Stimulated activated CD8-positive, alpha-beta memory T cell treated with anti-CD3 and anti-CD28 coated beads, Interleukin-7, amount 100 ng/mL, for 48 hours (primary cell): ENCODE data around the gene TRIP13.
"Not testable (repeated sequence)": the region's sequence is repeated elsewhere in the genome, so short reads cannot be mapped to it uniquely, and the experiment has no call there.

Experiments
- DNase-seq, 2 donors: peaks; one replicate each; pipeline ENCODE4 v3.0.0-alpha.2; 2020; ENCODE audit warnings: low read depth in 1 of 2; ENCODE audit errors: extremely low read depth in 1 of 2

TRIP13 gene

GRCh38 chr5:871596-872298 is 20.9 kb upstream of the TRIP13 start:
- no peak for DNase-seq

DNA sequence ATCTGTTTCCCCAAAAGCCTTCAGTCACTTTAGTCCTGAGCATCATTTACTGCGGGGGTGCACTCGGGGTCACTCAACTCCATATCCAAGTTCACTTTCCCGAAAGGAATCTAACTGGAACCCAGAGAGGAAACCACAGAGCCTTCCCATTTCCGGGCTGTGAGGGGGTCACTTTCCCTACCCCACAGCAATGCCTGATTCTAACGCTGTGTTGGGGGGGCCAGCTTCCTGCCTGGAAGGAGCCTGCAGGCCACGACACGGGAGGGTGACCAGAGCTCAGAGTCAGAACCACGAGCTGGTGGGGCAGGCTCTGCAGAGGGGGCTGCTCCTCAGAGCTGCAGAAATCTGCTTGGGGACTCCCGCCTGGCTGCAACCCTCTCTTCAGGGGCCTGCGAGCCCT is 20.4 kb upstream of the TRIP13 start:
- DNase-seq = no peak

- DNase-seq = no peak
Measured at GRCh38 chr5:873328-873727, 19.4 kb upstream of the TRIP13 start.

DNA sequence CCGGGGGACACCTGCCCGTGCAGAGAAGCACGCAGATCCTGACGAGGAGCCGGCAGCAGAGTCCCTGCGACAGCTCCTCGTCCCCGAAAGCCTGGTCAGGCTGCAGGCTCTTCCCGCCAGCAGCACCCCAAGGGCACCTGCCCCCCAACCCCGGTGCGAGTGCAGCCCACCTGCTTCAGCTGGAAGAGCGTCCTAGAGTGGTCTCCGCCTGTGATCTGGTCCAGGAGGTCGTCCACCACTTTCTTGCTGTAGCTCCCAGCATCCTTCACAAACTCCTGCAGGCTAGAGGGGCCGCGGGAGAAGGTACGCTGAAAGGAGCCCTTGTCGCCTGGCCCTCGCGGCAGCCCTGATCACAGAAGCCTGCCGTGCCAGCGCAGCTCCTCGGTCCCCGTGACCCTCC is 16.8 kb upstream of the TRIP13 start:
- DNase-seq = no peak

- no peak for DNase-seq
Measured at GRCh38 chr5:876398-877365, 16.0 kb upstream of the TRIP13 start.

DNA sequence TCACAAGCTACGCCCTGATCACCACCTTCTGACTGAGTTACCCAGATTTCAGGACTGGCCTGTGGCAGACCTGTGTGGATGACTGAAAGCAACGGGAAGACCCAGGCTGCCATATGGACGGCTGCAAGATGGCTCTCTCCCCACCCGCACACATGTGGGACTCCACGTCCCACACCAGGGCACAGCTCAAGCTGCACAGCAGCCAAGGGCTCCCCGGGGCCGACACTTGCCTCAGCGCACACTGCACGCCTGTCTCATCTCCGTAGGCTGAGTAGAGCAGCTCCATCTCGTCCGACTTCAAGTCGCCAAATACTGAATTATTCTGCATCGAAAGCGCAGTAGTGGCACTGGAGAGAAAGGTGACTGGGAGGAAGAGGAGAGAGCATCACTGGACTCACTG is 14.6 kb upstream of the TRIP13 start:
- DNase-seq = no peak

DNA sequence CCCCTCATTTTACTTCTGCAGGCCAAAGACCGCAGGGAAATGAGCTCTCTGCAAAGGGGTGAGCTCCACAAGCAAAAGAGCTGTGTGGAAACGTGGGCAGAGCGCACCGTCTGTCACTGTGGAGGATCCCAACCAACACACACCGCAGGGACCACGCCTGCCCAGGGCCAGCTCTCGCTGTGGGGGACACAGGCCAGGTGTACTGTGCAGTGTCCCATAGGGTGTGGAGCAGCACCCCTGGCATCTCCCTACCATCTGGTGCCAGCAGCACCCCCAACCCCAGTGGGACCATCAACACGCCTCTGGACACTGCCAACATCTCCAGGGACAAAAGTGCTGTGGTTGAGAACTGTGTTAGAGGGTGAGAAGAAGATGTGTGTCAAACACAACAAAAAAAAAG is 14.0 kb upstream of the TRIP13 start:
- not testable (repeated sequence) for DNase-seq

- no peak for DNase-seq
Measured at GRCh38 chr5:880816-881550, 11.7 kb upstream of the TRIP13 start.

- no peak for DNase-seq
Measured at GRCh38 chr5:881551-881935, 11.1 kb upstream of the TRIP13 start.

GRCh38 chr5:882253-883183 is 10.2 kb upstream of the TRIP13 start:
- DNase-seq = no peak

- DNase-seq = no peak
Measured at GRCh38 chr5:883475-884181, 9.1 kb upstream of the TRIP13 start.

DNA sequence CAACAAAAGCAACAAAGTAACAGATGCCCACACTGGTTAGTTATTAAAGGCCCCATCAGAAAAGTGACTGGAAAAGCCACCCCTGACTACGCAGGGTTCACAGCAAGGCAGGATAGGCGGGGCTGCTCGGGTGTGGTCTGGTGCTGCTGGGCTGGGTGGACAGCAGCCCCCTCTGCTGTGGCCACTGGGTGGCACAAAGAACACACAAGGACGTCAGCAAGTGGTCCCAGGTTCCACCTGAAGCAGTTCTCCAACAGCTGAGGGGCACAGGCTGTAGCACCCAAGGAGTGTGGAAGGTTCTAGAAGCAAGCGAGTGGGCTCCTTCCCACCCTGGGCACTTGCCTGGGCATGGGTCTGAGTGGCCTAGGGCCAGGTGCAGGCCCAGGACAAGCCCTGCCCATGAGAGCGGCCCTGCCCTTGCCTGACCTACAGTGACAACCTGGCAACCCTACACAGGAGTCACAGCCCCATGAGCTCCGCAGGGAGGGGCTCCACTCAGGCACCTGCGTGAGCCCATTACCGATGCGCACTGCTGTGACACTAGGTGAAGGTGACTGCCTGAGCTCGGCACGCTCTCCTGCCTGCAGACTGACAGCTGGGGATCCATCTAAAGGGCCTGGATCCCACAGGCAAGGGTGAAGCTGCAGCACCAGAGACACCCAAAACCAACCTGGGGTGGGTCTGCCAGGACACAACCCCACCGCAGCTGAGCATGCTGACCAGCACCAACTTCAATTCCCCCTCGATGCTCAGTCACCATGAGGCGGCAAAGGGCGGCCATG is 8.1 kb upstream of the TRIP13 start:
- no peak for DNase-seq

GRCh38 chr5:885127-885442 is 7.6 kb upstream of the TRIP13 start:
- no peak for DNase-seq

DNA sequence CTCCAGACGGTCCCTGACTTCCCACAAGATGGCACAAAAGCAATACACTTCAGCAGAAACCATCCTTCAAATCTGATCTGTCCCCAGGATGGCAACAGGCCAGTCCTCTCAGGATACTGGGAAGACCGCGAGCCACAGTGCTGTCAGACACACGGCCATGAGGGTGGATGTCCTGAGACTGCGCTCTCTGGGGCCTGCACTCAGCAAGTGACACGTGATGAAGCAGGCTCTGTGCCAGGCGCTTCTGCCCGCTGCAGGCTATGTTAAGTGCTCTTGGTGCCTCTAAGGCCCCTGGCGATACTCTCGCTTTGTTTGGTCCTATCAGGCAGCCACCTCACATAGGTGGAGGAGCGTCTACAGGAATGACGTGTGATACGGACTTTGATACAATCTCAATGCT is 7.2 kb upstream of the TRIP13 start:
- no peak for DNase-seq

DNA sequence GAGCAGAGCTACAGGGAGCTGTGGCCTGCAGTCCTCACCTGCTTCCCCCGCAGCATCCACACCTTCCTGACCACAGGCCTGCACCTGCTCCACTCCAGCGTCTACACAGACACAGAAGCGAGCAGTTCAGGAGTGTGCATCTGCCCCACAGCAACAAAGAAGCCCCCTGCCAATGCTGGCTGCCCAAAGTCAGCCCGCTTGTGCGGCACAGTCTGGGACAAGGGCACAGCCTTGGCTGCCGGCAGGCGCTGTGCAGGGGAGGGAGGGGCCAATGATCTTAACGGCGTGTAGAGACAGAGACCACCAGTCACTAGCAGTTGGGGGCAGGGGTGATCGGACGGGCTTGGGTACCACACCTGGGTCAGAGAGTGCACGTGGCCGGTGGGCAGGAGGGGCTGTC is 6.6 kb upstream of the TRIP13 start:
- no peak for DNase-seq

DNA sequence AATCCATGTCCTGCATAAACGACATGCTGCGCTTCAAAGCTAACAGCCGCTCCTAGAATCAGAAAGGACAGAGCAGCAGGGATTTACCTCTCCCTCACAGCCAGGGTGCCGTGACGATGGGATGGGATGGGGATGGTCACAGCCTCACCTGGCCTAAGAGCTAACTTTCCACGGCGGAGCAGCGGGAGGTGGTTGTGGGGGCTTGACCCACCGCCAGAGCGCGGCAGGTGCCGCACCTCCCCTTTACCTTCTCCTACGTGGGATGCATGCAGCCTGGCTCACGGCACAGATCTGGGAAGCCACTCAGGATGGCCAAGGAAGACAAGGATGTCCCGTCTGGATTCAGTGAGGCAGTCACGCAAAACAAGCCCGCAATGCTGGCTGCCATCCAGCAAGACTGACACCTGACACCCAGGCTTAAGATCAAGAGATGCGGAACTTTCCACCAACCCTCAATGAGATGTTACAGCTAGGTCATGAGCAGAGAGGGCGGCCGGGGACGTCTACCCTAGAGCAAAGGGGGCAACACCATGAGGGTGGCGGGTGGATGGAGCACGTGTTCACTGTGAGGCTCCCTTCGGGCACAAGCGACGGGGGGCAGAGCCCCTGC is 5.9 kb upstream of the TRIP13 start:
- DNase-seq = no peak

GRCh38 chr5:887947-888637 is 4.6 kb upstream of the TRIP13 start:
- no peak for DNase-seq

DNA sequence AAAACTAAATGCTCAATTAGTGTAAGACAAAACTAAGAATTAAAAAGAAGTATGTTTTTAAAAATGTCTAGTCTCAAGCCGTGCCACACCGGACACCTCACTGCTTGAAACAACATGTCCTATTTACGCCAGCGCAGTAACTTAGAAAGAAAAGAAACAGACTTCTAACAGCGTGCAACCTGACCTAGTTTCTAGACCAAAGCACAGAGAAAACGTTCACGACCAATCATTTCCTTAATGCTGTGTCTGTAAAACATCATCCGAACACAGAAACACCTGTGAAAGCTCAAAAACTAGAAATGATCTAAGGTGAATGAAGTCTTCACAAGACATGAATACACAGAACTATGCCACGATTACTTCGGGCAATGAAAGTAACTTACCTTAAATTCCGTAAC is 4.0 kb upstream of the TRIP13 start:
- no peak for DNase-seq
